ENCODE data around the gene PEAR1.
"Not testable (repeated sequence)": the region's sequence is repeated elsewhere in the genome, so short reads cannot be mapped to it uniquely, and the experiment has no call there.

Gene PEAR1

GRCh38 chr1:156921053-156921529, 27.6 kb downstream of the PEAR1 start:
- DNase-seq = no peak

GRCh38 chr1:156922986-156923669, 29.6 kb downstream of the PEAR1 start:
- no peak for DNase-seq

GRCh38 chr1:156923670-156924477, 30.4 kb downstream of the PEAR1 start:
- no peak for DNase-seq

- no peak for DNase-seq
These were observed 31.1 kb downstream of the PEAR1 start for GRCh38 chr1:156924478-156925153.

GRCh38 chr1:156925154-156926010, 31.9 kb downstream of the PEAR1 start:
- no peak for DNase-seq

GRCh38 chr1:156926175-156926574, 32.7 kb downstream of the PEAR1 start:
- DNase-seq = peak; percentile 73

- DNase-seq = not testable (repeated sequence)
These were observed 33.2 kb downstream of the PEAR1 start for GRCh38 chr1:156926695-156927094.

- peak; percentile 71 for DNase-seq
These were observed 33.9 kb downstream of the PEAR1 start for GRCh38 chr1:156927215-156928042.

GRCh38 chr1:156928043-156928602, 34.6 kb downstream of the PEAR1 start:
- no peak for DNase-seq

- DNase-seq = no peak
These were observed 36.2 kb downstream of the PEAR1 start for GRCh38 chr1:156929596-156930238.

GRCh38 chr1:156930483-156930882, 37.0 kb downstream of the PEAR1 start:
- DNase-seq = no peak

GRCh38 chr1:156931211-156931952, 37.9 kb downstream of the PEAR1 start:
- no peak for DNase-seq

- no peak for DNase-seq
These were observed 38.6 kb downstream of the PEAR1 start for GRCh38 chr1:156931974-156932710.

- no peak for DNase-seq
These were observed 39.6 kb downstream of the PEAR1 start for GRCh38 chr1:156933136-156933535.

GRCh38 chr1:156935505-156936128, 42.1 kb downstream of the PEAR1 start:
- no peak for DNase-seq

- DNase-seq = no peak
These were observed 42.7 kb downstream of the PEAR1 start for GRCh38 chr1:156936191-156936590.

GRCh38 chr1:156936721-156937220, 43.3 kb downstream of the PEAR1 start:
- no peak for DNase-seq

GRCh38 chr1:156937883-156938282, 44.4 kb downstream of the PEAR1 start:
- no peak for DNase-seq

Data from fibroblast of skin of abdomen (primary cell).